ENCODE measurements around the gene NR6A1. TPM values are rescaled to one million over a fixed set of nuclear protein-coding genes. Genes with fewer than 3 reads are reported as not detected.

The NR6A1 gene
- polyA plus RNA-seq, 1 donor from 2014 or later, result 4.3 TPM

GRCh38 chr9:124473310-124473709, 297.8 kb downstream of the NR6A1 start:
- TF ChIP-seq RAD21 (conservative IDR thresholded peaks at IDR 0.05), result no peak
- no peak for TF ChIP-seq POLR2AphosphoS5 (IDR thresholded peaks at IDR 0.05)
- TF ChIP-seq REST (IDR thresholded peaks at IDR 0.05; ENCODE audit: borderline replicate concordance), result no peak
- no peak for TF ChIP-seq EP300 (conservative IDR thresholded peaks at IDR 0.05; ENCODE audit: poor library complexity, severe bottlenecking)
- no peak for TF ChIP-seq MXI1 (conservative IDR thresholded peaks at IDR 0.05; ENCODE audit: poor library complexity, severe bottlenecking)
- TF ChIP-seq SMC3 (conservative IDR thresholded peaks at IDR 0.05; ENCODE audit: poor library complexity), result no peak
- TF ChIP-seq, protein P1, sequence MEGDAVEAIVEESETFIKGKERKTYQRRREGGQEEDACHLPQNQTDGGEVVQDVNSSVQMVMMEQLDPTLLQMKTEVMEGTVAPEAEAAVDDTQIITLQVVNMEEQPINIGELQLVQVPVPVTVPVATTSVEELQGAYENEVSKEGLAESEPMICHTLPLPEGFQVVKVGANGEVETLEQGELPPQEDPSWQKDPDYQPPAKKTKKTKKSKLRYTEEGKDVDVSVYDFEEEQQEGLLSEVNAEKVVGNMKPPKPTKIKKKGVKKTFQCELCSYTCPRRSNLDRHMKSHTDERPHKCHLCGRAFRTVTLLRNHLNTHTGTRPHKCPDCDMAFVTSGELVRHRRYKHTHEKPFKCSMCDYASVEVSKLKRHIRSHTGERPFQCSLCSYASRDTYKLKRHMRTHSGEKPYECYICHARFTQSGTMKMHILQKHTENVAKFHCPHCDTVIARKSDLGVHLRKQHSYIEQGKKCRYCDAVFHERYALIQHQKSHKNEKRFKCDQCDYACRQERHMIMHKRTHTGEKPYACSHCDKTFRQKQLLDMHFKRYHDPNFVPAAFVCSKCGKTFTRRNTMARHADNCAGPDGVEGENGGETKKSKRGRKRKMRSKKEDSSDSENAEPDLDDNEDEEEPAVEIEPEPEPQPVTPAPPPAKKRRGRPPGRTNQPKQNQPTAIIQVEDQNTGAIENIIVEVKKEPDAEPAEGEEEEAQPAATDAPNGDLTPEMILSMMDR (IDR thresholded peaks at IDR 0.05; ENCODE audit: poor library complexity, severe bottlenecking), result no peak
- TF ChIP-seq EZH2 (IDR thresholded peaks at IDR 0.05; ENCODE audit: borderline replicate concordance, insufficient read depth, low read length, poor library complexity, severe bottlenecking), result no peak
- TF ChIP-seq TAF1 (IDR thresholded peaks at IDR 0.05; ENCODE audit: low read depth), result no peak
- H3K9me2 ChIP-seq (ENCODE audit: insufficient read depth, low read length), result no peaks in the 10 kb centered on the region
- no peak overlapping the region for H3K4me2 ChIP-seq (ENCODE audit: low read length)
- no peaks in the 10 kb centered on the region for H4K20me1 ChIP-seq (ENCODE audit: insufficient read depth)
- H3K27ac ChIP-seq (ENCODE audit: low read length), result no peak overlapping the region
- no peak overlapping the region for H2AFZ ChIP-seq (ENCODE audit: low read depth, low read length)
- H3K9ac ChIP-seq (ENCODE audit: low read length), result no peak overlapping the region
- H3K9me3 ChIP-seq (ENCODE audit: low read length), result no peaks in the 10 kb centered on the region
- no peak overlapping the region for H3K4me3 ChIP-seq (ENCODE audit: low read length)
- no peaks in the 10 kb centered on the region for H3F3A ChIP-seq (ENCODE audit: insufficient read depth, low read length, poor library complexity, severe bottlenecking)
- no peaks in the 10 kb centered on the region for H3K27me3 ChIP-seq (ENCODE audit: insufficient read depth, low read depth, low read length)
- no peaks in the 10 kb centered on the region for H3K36me3 ChIP-seq (ENCODE audit: insufficient read depth, low read length)
- H3K79me2 ChIP-seq (replicated peaks; ENCODE audit: insufficient read depth, low read length), result no peaks in the 10 kb centered on the region

DNA sequence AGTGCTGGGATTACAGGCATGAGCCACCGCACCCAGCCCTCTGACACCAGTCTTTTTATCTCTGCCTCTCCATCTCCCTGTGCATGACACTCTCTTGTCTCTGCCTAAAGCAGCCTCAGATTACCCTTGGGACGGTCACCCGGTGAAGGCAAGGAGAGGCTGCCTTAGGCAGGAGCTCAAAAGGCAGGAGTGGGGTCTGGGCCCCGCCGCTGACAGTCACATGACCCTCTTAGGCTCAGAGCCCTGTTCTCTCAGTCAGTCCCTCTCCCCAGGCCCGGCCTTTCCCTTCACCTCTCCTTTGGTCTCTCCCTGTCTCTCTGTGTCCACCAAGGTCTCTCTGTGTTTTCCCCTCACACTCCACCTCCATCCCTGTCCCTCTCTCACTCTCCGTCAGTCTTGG, 298.3 kb downstream of the NR6A1 start:
- TF ChIP-seq TAF1 (IDR thresholded peaks at IDR 0.05; ENCODE audit: low read depth) (no peak), MXI1 (conservative IDR thresholded peaks at IDR 0.05; ENCODE audit: poor library complexity, severe bottlenecking) (no peak), RAD21 (conservative IDR thresholded peaks at IDR 0.05) (no peak), REST (IDR thresholded peaks at IDR 0.05; ENCODE audit: borderline replicate concordance) (no peak), POLR2AphosphoS5 (IDR thresholded peaks at IDR 0.05) (no peak), EZH2 (IDR thresholded peaks at IDR 0.05; ENCODE audit: borderline replicate concordance, insufficient read depth, low read length, poor library complexity, severe bottlenecking) (no peak), EP300 (conservative IDR thresholded peaks at IDR 0.05; ENCODE audit: poor library complexity, severe bottlenecking) (no peak), SMC3 (conservative IDR thresholded peaks at IDR 0.05; ENCODE audit: poor library complexity) (no peak)
- TF ChIP-seq, protein P1 (IDR thresholded peaks at IDR 0.05; ENCODE audit: poor library complexity, severe bottlenecking), result no peak
- no peak overlapping the region for H3K9ac ChIP-seq (ENCODE audit: low read length)
- H4K20me1 ChIP-seq (ENCODE audit: insufficient read depth), result no peaks in the 10 kb centered on the region
- no peaks in the 10 kb centered on the region for H3K79me2 ChIP-seq (replicated peaks; ENCODE audit: insufficient read depth, low read length)
- H3K27ac ChIP-seq (ENCODE audit: low read length), result no peak overlapping the region
- no peaks in the 10 kb centered on the region for H3K36me3 ChIP-seq (ENCODE audit: insufficient read depth, low read length)
- no peak overlapping the region for H3K4me3 ChIP-seq (ENCODE audit: low read length)
- H2AFZ ChIP-seq (ENCODE audit: low read depth, low read length), result no peak overlapping the region
- H3K9me2 ChIP-seq (ENCODE audit: insufficient read depth, low read length), result no peaks in the 10 kb centered on the region
- H3K27me3 ChIP-seq (ENCODE audit: insufficient read depth, low read depth, low read length), result no peaks in the 10 kb centered on the region
- H3K9me3 ChIP-seq (ENCODE audit: low read length), result no peaks in the 10 kb centered on the region
- H3K4me2 ChIP-seq (ENCODE audit: low read length), result no peak overlapping the region
- H3F3A ChIP-seq (ENCODE audit: insufficient read depth, low read length, poor library complexity, severe bottlenecking), result no peaks in the 10 kb centered on the region
